Measurements from ENCODE around the gene CASTOR2.
"Not testable (repeated sequence)": the region's sequence is repeated elsewhere in the genome, so short reads cannot be mapped to it uniquely, and the experiment has no call there.

- TF ChIP-seq, protein P1, sequence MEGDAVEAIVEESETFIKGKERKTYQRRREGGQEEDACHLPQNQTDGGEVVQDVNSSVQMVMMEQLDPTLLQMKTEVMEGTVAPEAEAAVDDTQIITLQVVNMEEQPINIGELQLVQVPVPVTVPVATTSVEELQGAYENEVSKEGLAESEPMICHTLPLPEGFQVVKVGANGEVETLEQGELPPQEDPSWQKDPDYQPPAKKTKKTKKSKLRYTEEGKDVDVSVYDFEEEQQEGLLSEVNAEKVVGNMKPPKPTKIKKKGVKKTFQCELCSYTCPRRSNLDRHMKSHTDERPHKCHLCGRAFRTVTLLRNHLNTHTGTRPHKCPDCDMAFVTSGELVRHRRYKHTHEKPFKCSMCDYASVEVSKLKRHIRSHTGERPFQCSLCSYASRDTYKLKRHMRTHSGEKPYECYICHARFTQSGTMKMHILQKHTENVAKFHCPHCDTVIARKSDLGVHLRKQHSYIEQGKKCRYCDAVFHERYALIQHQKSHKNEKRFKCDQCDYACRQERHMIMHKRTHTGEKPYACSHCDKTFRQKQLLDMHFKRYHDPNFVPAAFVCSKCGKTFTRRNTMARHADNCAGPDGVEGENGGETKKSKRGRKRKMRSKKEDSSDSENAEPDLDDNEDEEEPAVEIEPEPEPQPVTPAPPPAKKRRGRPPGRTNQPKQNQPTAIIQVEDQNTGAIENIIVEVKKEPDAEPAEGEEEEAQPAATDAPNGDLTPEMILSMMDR (IDR thresholded peaks at IDR 0.05), result not testable (repeated sequence)
- not testable (repeated sequence) for TF ChIP-seq POLR2A (IDR thresholded peaks at IDR 0.05)
Observed at GRCh38 chr7:74943923-74944322, 20.6 kb upstream of the CASTOR2 start.
